Subcutaneous adipose tissue (tissue), 4 donors: ENCODE data around the gene MTHFR. TPM values are rescaled to one million over a fixed set of nuclear protein-coding genes. Genes with fewer than 3 reads are reported as not detected.

Experiments
- total RNA-seq, 4 donors: library from RNA; depleted of rRNA; stranded (reverse); fragments of >200 nt; gene quantifications; one replicate each; pipeline ENCODE4 v1.1.0, GENCODE V29; 2016
- TF ChIP-seq, protein P1 (sequence below): fragments of 450-650 bp; IDR thresholded peaks from one replicate; pipeline ENCODE4 v1.5.1; 2016; ENCODE audit warnings: low read depth, mild to moderate bottlenecking, control low read depth, antibody characterized with exemption, moderate library complexity

Gene MTHFR
- total RNA-seq, 4 donors from 2014 or later: 13.4 to 38.8 (median 27.7) TPM

- TF ChIP-seq, protein P1, sequence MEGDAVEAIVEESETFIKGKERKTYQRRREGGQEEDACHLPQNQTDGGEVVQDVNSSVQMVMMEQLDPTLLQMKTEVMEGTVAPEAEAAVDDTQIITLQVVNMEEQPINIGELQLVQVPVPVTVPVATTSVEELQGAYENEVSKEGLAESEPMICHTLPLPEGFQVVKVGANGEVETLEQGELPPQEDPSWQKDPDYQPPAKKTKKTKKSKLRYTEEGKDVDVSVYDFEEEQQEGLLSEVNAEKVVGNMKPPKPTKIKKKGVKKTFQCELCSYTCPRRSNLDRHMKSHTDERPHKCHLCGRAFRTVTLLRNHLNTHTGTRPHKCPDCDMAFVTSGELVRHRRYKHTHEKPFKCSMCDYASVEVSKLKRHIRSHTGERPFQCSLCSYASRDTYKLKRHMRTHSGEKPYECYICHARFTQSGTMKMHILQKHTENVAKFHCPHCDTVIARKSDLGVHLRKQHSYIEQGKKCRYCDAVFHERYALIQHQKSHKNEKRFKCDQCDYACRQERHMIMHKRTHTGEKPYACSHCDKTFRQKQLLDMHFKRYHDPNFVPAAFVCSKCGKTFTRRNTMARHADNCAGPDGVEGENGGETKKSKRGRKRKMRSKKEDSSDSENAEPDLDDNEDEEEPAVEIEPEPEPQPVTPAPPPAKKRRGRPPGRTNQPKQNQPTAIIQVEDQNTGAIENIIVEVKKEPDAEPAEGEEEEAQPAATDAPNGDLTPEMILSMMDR: no peak
Observed at GRCh38 chr1:11799099-11799498, 6.7 kb downstream of the MTHFR start.

DNA sequence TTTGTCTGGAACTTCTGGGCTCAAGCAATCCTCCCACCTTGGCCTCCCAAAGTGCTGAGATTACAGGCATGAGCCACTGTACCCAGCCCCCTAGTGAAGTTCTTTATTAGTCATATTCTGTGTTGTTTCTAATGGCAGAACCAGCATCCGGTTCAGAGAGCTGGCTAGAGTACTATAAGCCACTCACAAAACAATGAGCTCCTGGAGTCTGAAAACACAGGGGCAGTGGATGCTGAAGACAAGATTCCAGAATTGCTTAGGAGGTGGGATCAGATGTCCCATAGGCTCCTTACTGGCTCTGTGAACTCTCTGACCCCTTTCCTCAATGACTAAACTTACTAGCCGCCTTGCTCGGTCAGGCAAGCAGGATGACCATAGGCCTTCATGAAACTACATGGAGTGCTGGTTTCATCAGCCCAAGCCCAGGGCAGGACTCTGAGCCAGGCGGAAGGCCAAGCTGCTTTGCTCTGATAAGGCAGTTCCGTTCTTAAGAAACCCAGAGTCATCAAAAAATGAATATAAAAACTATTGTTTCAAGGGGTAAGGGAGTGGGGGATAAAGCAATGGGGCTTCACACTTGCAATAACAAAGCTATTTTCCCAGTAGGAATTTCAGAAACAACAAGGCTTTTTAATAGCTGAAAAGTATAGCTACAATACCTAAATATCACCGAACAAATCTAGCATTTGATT lies 8.1 kb downstream of the MTHFR start:
- TF ChIP-seq, protein P1: no peak

DNA sequence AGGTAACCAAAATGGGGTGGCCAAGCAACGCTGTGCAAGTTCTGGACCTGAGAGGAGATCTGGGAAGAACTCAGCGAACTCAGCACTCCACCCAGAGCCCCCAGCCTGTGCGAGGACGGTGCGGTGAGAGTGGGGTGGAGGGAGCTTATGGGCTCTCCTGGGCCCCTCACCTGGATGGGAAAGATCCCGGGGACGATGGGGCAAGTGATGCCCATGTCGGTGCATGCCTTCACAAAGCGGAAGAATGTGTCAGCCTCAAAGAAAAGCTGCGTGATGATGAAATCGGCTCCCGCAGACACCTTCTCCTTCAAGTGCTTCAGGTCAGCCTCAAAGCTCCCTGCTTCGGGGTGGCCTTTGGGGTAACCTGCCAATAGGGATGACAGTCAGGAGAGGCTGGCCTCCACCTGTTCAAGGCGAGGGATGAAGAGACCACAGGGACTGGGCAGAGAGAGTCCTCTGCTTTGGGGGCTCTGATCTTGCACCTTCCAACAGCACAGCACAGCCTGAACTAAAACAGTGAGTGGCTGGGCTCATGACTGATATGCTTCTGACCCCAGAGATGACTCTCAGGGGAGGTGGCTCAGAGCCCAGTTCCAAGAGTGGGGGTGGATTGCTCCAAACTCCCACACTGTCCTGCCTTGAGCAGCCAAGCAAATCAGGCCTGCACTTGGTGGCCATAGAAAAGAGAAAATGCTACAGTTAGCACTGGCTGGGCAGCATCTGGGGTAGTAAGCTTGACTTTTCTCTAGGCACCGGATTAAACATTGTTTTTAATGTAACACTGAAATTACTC lies 9.5 kb downstream of the MTHFR start:
- TF ChIP-seq, protein P1: no peak

GRCh38 chr1:11795238-11795890 lies 10.4 kb downstream of the MTHFR start:
- TF ChIP-seq, protein P1: no peak

DNA sequence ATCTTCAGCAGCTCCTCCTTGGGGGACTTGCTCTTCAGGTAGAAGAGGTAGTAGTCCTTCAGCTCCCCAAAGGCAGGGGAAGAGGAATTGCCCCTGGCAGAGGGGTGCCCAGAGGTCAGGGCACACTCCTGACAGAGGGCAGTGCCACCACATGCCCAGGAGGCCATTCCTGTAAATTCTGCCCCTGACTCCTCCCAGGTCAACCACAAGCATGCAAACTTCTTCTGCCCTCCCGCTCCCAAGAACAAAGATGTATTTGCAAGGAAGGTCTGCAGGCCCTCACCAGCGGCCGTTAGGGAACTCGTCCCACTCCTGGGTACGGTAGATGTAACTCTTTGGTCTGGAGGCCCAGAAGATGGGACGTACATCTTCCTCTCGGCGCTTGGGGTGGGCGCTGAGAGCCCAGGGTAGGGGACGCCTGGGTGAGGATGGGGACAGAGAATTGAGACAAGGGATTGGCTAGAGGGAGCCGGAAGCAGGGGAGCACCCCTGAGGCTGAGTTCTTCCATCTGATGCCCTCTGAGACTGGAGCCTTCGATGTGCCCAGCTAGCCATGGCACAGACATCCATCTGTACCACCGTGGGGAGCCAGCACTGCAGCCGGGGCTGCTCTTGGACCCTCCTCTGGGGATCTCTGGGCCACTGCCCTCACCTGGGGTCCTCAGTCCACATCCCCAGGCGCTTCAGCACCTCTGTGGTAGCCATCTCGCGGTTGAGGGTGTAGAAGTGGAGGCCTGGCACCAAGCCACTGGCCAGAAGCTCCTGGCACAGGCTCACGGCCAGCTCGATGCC lies 11.1 kb downstream of the MTHFR start:
- TF ChIP-seq, protein P1: no peak

GRCh38 chr1:11793819-11794218 lies 11.9 kb downstream of the MTHFR start:
- TF ChIP-seq, protein P1: no peak
